Activated T-cell treated with anti-CD3 and anti-CD28 coated beads, Interleukin-2, amount 50 U/mL, for 4 hours (primary cell): ENCODE data around the gene IP6K3. TPM values are rescaled to one million over a fixed set of nuclear protein-coding genes. Genes with fewer than 3 reads are reported as not detected.

Experiments
- ATAC-seq, 2 donors: fragments of 200-7000 bp; cut with Tn5 transposase; one replicate each; pipeline ENCODE4 v1.10.0; 2021
- DNase-seq: peaks from one replicate; pipeline ENCODE4 v3.0.0-alpha.2; 2020
- H3K27me3 Mint-ChIP-seq: one replicate; pipeline ENCODE4 v1.8.0; 2021; ENCODE audit warnings: low read depth, mixed read lengths
- H3K36me3 Mint-ChIP-seq: one replicate; pipeline ENCODE4 v1.8.0; 2022; ENCODE audit warnings: mixed read lengths; ENCODE audit not compliant: insufficient read depth
- H3K4me1 Mint-ChIP-seq: one replicate; pipeline ENCODE4 v1.8.0; 2021; ENCODE audit warnings: low read depth, mixed read lengths
- H3K4me3 Mint-ChIP-seq: one replicate; pipeline ENCODE4 v1.8.0; 2021; ENCODE audit warnings: mild to moderate bottlenecking, moderate library complexity, mixed read lengths
- H3K9me3 Mint-ChIP-seq: one replicate; pipeline ENCODE4 v1.8.0; 2021; ENCODE audit warnings: mixed read lengths
- total RNA-seq, 3 donors: library from RNA; stranded (reverse); gene quantifications; one replicate each; pipeline ENCODE4 v1.2.1, GENCODE V29; 2021

IP6K3 gene
- total RNA-seq, 3 donors from 2014 or later = not detected

DNA sequence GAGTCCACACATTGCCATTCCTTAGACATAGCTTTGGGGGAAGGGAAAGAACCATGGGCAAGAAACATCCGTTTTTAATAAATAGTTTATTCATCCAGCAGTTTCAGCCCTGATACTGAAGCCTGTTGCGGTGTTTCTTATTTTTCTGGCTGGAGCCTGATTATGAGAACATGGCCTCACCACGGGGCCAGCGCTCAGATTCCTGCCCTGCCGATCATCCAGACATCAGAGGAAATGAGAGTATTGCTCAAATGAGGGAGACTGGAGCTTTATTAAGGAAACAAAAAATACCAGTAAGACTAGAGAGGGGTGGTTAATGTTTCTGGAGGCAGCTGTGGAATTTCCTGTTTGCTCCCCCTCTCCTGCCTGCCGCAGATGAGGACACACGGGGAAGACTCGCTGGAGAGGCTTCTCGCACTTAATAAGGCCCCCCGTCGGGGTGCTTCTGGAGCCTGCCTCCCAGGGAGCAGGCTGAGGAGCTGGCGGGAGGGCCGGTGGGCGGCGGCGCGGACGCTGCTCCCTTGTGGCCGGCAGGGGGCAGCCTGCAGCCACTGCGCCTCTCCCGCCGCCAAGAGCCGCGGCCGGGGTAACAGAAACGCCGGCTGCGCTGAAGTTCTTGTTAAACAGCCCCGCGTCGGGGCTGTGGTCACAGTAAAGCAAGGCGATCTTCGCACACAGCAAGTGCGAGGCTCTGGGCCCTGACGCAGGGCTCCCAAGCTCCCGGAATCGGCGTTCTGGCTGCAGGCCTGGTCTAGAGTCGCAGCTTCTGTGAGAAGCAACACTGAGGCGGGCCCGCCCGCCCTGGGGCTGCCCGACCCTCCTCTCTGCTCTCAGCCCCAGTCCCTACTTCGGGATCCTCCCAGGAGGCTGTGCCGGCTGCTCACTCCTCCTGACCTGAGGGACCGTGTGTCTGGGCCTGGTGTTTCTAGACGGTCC lies 24.7 kb upstream of the IP6K3 start:
- peak; percentile 82 to 86 for ATAC-seq
- no peaks in the 10 kb centered on the region for H3K9me3 Mint-ChIP-seq
- peaks cover 5% of the 10 kb centered on the region for H3K4me1 Mint-ChIP-seq
- DNase-seq = peak; percentile 57
- H3K27me3 Mint-ChIP-seq = peaks cover 5% of the 10 kb centered on the region
- H3K4me3 Mint-ChIP-seq = no peak overlapping the region
- H3K36me3 Mint-ChIP-seq = peaks cover 23% of the 10 kb centered on the region

DNA sequence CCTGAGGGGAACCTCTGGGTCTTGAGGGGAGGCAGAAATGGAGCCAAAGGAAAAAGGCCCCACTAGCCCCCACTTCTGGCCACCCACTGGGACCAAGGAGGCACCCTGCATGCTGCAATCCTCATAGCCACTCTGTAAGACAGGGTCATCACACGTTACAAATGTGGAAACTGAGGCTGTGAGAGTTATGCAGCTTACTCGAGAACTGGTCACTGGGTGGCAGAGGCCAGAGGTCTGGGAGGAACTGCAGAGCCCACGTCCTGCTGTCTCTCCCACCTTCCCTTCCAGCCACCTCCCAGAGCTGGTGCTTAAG lies 24.1 kb upstream of the IP6K3 start:
- peaks cover 5% of the 10 kb centered on the region for H3K27me3 Mint-ChIP-seq
- H3K9me3 Mint-ChIP-seq = no peaks in the 10 kb centered on the region
- H3K4me1 Mint-ChIP-seq = peaks cover 5% of the 10 kb centered on the region
- peaks cover 17% of the 10 kb centered on the region for H3K36me3 Mint-ChIP-seq
- ATAC-seq (no peak), DNase-seq (no peak)
- no peak overlapping the region for H3K4me3 Mint-ChIP-seq

DNA sequence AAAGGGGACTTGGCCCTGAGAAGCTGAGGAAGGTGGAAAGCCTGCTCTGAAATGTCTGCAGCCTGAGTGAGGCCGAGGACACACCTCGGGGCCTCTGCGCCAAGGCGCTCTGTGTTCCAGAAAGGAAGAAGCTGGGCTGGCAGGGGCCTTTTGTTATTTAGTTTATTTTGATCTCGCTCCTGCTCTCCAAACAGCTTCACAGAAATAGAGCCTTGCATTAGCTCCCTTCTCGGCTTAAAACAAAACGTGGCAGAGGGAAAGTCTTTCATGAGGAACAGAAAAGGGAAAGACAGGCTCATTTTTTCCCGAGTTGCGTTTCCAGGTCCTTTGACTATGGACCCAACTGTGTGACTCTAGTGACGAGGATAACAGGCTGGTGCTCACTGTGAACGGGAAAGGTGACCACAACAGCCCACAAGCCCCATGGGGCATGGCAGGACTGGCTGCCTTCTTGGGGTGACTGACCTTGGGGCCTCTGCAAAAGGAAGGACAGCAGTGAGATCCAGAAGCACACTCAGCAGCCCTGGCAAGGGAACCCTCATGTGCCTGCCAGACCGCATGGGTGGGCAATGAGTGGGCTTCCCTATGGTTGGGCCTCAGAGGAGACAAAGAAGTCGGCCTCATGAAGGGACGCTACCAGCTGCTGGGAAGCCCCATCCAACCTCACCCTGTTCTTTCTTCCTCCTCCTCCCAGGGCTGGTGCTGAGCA lies 23.6 kb upstream of the IP6K3 start:
- Mint-ChIP-seq H3K4me3 (no peak overlapping the region), H3K9me3 (no peaks in the 10 kb centered on the region), H3K36me3 (peaks cover 13% of the 10 kb centered on the region), H3K27me3 (peaks cover 6% of the 10 kb centered on the region), H3K4me1 (peaks cover 5% of the 10 kb centered on the region)
- no peak for DNase-seq
- no peak for ATAC-seq

DNA sequence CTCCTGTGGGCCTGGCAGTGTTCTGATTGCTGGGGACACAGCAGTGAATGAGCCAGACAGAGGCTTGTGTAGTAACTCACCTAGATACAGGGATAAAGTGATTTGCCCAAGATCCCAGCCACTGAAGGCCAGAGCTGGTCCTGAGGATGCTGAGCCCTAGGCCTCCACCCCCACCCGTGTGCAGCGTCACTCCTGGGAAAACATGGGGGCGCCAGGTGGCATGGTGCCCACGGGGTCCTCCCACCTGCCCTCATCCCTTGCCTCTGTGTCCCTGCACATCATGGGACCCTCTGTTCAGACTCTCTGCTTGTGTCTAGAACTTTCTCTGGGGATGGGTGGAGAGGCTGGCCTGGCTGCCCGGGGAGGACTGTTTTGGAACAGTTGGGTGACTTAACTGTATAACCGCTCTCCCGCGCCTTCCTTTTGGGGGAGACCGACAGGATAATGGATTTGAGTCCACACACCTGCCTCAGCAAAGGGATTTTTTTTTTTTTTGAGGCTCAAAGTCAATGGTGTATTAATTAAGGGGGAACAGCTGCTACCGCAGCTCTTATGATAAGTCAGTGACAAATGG lies 22.6 kb upstream of the IP6K3 start:
- H3K4me1 Mint-ChIP-seq = peaks cover 5% of the 10 kb centered on the region
- DNase-seq (no peak), ATAC-seq (no peak)
- H3K4me3 Mint-ChIP-seq = no peak overlapping the region
- peaks cover 6% of the 10 kb centered on the region for H3K27me3 Mint-ChIP-seq
- H3K36me3 Mint-ChIP-seq = peaks cover 11% of the 10 kb centered on the region
- no peaks in the 10 kb centered on the region for H3K9me3 Mint-ChIP-seq

DNA sequence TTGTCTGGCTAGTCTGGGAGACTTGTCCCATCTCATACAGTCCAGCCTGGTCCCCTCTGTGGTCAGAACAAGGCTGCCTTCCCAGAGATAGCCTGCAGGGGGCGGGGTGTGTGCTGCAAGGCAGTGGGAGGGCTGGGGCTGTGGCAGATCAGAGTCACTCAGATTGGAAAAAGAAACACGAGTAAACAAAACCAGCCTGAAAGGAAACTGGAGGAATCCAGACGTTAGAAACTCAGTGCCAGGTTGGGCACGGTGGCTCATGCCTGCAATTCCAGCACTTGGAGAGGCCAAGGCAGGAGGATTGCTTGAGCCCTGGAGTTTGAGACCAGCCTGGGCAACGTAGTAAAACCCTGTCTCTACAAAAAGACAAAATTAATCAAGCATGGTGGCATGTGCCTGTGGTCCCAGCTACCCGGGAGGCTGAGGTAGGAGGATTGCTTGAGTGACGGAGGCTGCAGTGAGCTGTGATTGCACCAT lies 22.0 kb upstream of the IP6K3 start:
- Mint-ChIP-seq H3K4me1 (peaks cover 5% of the 10 kb centered on the region), H3K36me3 (peaks cover 11% of the 10 kb centered on the region), H3K27me3 (peaks cover 9% of the 10 kb centered on the region), H3K4me3 (no peak overlapping the region), H3K9me3 (no peaks in the 10 kb centered on the region)
- ATAC-seq (peak; percentile 73 to 75), DNase-seq (peak; percentile 66)

DNA sequence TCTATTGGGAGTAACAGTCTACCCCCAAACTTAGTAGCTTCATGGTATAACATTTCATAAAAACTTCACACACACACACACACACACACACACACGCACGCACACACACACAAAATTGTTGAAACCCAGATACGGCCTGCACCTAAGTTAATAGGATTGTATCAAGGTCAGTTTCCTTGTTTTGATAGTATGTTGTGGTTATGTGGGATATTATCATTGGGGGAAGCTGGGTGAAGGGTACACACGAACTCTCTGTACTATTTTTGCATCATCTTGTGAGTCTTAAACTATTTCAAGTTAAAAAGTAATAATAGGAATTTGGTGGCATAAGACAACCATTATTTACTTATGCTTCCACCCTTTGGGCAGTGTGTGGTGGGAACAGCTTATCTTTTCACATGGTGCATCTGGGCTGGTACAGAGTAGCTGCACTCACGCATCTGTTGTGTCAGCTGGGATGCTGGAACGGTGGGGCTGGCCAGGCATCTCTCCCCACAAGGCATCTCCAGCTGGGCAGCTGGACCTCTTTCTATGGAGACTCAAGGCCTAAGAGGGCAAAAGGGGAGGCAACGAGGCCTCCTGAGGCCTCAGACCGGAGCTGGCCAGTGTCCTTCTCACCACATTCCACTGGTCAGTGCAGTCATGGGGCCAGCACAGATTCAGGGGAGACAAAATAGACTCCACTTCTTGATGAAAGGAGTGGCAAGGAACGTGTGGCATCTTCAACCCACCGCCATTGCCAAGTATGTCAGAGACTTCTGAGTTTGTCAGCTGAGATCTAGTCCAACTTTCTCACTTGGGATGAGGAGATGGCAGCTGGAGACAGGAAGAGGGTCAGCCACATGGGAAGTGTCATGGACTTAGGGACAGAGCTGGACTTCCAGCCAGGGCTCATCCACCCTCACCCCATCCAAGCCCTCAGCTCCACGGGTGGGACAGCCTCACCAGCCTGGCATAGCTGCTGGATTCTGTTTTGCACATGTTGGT lies 20.5 kb upstream of the IP6K3 start:
- no peak overlapping the region for H3K4me3 Mint-ChIP-seq
- peaks cover 10% of the 10 kb centered on the region for H3K27me3 Mint-ChIP-seq
- H3K9me3 Mint-ChIP-seq = no peaks in the 10 kb centered on the region
- peaks cover 5% of the 10 kb centered on the region for H3K4me1 Mint-ChIP-seq
- DNase-seq (no peak), ATAC-seq (no peak)
- peaks cover under 1% of the 10 kb centered on the region for H3K36me3 Mint-ChIP-seq

DNA sequence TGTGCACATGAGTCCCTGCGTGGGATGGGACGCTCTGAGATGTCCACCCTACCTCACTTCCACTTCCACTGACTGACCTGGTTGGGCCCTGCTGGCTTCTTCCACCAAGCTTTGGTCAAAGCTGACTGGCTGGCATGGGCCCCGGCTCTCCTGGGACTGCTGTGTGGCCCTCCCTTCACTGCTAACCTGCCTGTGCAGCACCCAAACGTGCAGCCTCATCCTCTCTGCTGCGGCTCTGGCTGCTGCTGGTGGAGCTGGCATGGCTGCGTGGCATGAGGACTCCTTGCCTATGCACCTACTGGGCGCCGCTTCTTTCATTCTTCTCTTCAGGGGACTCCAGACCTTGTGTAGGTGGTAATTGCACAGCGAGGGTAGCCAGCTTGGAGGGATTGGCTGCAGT lies 18.7 kb upstream of the IP6K3 start:
- Mint-ChIP-seq H3K27me3 (peaks cover 12% of the 10 kb centered on the region), H3K36me3 (no peaks in the 10 kb centered on the region), H3K9me3 (no peaks in the 10 kb centered on the region), H3K4me3 (no peak overlapping the region), H3K4me1 (no peaks in the 10 kb centered on the region)
- DNase-seq (no peak), ATAC-seq (no peak)

DNA sequence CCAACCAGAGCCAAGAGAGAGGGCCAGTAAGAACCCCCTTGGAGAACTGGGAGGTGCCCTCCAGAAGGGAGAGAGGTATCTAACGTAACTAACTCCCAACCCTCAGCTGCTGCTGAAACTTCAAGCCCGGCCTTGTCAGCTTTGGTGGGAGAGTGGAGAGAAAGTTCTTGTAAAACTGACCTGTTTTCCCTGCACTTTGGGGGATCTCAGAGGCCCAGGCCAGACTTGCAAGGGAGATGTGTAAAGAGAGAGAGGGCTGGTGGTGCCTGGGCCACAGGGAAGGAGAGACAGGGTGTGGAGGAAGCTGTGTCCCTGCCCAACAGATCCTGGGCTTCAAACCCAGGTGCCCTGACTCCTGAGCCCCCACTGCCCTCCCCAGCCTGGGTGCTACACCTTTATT lies 17.3 kb upstream of the IP6K3 start:
- Mint-ChIP-seq H3K4me3 (no peak overlapping the region), H3K4me1 (no peaks in the 10 kb centered on the region), H3K9me3 (no peaks in the 10 kb centered on the region), H3K36me3 (no peaks in the 10 kb centered on the region), H3K27me3 (peaks cover 12% of the 10 kb centered on the region)
- ATAC-seq (no peak), DNase-seq (no peak)

DNA sequence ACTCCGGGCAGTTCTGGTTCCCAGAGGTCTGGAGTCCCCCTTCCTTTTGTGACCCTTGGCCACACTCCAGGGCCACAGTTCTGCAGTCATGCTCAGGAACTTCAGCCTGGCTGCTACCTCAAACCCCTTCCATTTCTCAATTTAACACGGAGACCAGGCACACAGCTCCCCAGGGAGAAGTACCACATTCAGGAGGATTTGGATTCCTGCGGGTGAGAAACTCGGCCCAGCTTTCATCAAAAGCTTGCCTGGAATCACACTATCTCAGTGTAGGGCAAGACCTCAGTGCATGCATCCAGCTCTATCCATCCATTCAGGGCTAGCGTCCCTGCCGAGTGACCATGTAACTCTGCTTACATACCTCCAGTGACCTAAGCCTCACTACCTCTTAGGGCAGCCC lies 16.8 kb upstream of the IP6K3 start:
- DNase-seq (no peak), ATAC-seq (no peak)
- no peaks in the 10 kb centered on the region for H3K9me3 Mint-ChIP-seq

DNA sequence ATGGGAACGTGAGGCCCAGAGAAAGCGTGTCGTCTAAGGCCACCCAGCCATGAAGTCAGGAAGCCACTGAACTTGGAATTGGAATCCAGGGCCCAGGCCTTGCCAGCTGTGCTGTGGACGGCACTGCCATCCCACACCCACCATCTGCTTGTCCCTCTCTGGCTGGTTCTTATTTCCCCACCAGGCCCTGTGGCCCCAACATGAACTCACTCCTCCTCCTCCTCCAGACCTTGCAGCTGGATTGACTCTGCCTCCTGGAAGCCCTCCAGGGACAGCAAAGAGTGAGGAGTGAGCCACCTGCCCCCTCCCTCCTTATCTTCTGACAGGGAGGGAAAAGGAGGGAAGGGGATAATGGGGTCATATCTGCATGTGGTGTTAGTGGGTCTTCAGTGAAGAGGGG lies 16.0 kb upstream of the IP6K3 start:
- Mint-ChIP-seq H3K4me1 (no peaks in the 10 kb centered on the region), H3K4me3 (no peak overlapping the region), H3K36me3 (no peaks in the 10 kb centered on the region), H3K27me3 (peaks cover 7% of the 10 kb centered on the region), H3K9me3 (no peaks in the 10 kb centered on the region)
- DNase-seq (no peak), ATAC-seq (no peak)

More for the DNA sequence above, 16.8 kb upstream of the IP6K3 start:
- Mint-ChIP-seq H3K4me3 (no peak overlapping the region), H3K27me3 (peaks cover 7% of the 10 kb centered on the region), H3K4me1 (no peaks in the 10 kb centered on the region), H3K36me3 (no peaks in the 10 kb centered on the region)

DNA sequence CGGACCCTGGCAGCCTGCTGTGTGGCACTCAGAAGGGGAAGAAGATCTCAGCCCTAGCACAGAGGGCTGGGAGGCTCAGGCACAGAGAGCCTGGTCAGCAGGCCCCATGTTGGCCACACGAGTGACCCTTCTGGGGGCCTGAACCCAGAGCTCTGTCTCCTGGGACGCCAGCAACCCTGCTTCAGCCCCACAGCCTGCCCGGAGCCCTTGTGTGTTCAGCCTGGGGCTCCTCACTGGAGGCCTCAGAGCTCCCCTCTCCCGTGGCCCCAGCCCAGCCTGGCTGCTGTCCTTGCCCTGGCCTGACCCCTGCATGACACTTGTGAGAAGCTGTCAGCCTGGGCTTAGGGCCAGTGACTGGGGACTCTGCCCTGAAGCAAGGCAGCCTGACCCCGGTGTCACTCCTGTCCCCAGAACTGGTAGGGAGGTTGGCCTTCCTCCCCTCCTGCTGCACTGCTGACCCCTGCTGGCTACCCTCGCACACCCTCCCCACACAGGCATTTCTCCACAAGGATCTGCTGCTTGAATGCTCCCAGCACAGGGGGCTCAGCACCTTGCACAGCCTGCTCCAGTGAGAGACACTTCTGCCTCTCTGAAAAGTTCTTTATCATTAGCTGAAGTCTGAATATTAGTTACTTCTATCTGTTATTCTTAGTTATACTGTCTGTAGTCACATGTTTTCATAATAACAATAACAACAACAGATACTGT lies 15.4 kb upstream of the IP6K3 start:
- H3K9me3 Mint-ChIP-seq = no peaks in the 10 kb centered on the region
- DNase-seq (peak; percentile 33), ATAC-seq (peak in 1 of 2 donors; percentile 52)
- H3K36me3 Mint-ChIP-seq = no peaks in the 10 kb centered on the region
- H3K4me3 Mint-ChIP-seq = no peak overlapping the region
- H3K4me1 Mint-ChIP-seq = no peaks in the 10 kb centered on the region
- H3K27me3 Mint-ChIP-seq = peaks cover 7% of the 10 kb centered on the region

DNA sequence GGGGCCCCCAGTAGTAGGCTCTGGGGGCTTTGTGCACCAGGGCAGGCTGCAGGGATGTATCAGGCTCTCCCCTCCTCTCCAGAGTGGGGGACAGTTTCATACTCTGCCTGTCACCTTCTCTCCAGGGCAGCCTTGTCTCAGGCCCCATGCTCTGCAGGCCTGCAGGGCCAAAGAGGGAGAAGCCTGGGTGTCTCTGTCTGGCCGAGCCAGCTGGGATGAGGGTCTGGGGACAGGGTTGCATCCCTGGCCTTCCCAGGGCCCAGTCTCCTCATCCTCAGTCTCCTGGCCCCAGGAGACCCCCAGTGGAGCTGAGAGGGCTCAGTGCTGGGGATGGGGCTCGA lies 14.8 kb upstream of the IP6K3 start:
- no peaks in the 10 kb centered on the region for H3K4me1 Mint-ChIP-seq
- peaks cover 7% of the 10 kb centered on the region for H3K27me3 Mint-ChIP-seq
- DNase-seq (no peak), ATAC-seq (no peak)
- H3K36me3 Mint-ChIP-seq = no peaks in the 10 kb centered on the region
- H3K4me3 Mint-ChIP-seq = no peak overlapping the region
- H3K9me3 Mint-ChIP-seq = no peaks in the 10 kb centered on the region

DNA sequence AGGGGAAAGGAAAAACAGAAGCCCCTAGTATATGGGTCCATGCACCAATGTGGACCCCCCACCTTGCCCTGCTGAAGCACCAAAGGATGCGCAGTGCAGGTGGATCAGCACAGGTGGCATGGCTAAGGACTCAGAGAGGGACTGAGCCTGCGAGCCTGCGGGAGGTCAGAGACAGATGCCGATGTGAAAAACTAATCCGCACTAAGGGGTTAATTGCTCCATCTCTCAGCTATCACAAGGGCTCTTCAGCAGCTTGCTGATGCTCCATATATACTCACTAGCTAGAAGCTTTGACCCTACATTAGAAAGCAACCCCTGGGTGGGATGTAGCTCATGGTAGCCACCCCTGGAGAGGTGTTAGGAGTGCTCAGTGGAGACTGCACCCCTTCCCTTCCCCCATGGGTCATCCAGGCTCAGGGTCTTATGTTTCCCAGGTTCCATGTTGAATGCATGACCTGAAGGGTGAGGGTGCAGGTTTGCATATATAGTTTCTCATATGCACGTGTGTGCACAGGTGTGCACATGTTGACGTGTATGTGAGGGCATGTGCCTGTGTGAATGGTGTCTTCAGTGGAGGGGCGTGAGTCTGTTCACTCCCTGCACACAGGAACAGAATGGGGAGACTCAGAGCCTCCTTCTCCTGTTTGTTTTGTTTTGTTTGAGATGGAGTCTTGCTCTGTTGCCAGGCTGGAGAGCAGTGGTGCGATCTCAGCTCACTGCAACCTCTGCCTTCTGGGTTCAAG lies 13.4 kb upstream of the IP6K3 start:
- no peak for ATAC-seq
- H3K4me1 Mint-ChIP-seq = no peaks in the 10 kb centered on the region
- H3K9me3 Mint-ChIP-seq = no peaks in the 10 kb centered on the region
- H3K4me3 Mint-ChIP-seq = no peak overlapping the region
- no peaks in the 10 kb centered on the region for H3K36me3 Mint-ChIP-seq
- DNase-seq = no peak
- H3K27me3 Mint-ChIP-seq = peaks cover 5% of the 10 kb centered on the region
